ENCODE data around the gene CCDC32.

The CCDC32 gene

DNA sequence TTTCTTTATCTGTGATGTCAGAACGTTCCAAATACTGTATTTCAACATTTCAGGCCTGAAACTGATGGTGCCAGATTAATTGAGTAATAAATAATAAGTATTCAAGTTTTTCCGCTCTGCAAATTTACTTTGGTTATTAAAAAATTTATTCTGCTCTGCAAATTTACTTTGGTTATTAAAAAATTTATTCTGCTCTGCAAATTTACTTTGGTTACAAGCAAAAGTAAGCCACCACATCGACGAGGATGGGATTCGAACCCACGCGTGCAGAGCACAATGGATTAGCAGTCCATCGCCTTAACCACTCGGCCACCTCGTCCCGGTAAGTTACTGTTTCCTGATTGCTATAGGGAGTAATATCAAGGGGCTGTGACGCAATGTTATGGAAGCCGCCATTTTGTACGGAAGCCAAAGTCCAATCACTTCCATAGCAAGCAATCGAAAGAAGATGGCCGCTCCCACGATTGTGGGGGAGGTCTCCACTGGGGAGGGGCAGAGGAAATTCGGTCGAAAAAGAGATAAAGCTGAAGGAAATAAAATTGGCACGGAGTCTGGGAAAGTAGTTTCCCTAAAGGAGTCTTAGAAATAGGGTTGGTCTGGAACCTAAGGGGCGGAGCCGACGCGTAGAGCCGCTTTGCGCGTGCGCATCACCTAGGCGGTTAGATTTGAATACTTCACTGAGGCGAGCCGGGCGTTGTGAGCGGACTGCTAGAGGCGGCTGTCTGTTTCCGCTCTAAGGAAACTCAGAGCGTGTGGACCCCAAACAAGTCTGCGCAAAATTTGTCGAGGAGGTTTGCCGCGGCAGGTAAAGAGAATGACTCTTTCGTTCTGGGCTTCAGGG, 29.0 kb upstream of the CCDC32 start, which contains the start of gene KNL1:
TSS of gene KNL1 (plus strand) at position 662 of the 841 bp plus-strand sequence. CDS start 8,683 bp downstream, outside the sequence.
- DNase-seq (ENCODE audit: low read depth in 1 of 2, low spot score in 1 of 2) = peak; percentile 71 to 90
- peak within 1 kb of the TSS; percentile 73 for H3K4me3 ChIP-seq (replicated peaks; ENCODE audit: insufficient read depth, low read length)

GRCh38 chr15:40593165-40593564, 28.3 kb upstream of the CCDC32 start:
- TF ChIP-seq SPI1 (IDR thresholded peaks at IDR 0.05; ENCODE audit: borderline replicate concordance, low read depth) (no peak), GABPA (IDR thresholded peaks at IDR 0.05; ENCODE audit: low read depth) (no peak), POLR2AphosphoS5 (IDR thresholded peaks at IDR 0.05; ENCODE audit: low read depth) (no peak), CTCF (IDR thresholded peaks at IDR 0.05; ENCODE audit: insufficient read depth, low read length) (no peak)
- TF ChIP-seq, protein P1, sequence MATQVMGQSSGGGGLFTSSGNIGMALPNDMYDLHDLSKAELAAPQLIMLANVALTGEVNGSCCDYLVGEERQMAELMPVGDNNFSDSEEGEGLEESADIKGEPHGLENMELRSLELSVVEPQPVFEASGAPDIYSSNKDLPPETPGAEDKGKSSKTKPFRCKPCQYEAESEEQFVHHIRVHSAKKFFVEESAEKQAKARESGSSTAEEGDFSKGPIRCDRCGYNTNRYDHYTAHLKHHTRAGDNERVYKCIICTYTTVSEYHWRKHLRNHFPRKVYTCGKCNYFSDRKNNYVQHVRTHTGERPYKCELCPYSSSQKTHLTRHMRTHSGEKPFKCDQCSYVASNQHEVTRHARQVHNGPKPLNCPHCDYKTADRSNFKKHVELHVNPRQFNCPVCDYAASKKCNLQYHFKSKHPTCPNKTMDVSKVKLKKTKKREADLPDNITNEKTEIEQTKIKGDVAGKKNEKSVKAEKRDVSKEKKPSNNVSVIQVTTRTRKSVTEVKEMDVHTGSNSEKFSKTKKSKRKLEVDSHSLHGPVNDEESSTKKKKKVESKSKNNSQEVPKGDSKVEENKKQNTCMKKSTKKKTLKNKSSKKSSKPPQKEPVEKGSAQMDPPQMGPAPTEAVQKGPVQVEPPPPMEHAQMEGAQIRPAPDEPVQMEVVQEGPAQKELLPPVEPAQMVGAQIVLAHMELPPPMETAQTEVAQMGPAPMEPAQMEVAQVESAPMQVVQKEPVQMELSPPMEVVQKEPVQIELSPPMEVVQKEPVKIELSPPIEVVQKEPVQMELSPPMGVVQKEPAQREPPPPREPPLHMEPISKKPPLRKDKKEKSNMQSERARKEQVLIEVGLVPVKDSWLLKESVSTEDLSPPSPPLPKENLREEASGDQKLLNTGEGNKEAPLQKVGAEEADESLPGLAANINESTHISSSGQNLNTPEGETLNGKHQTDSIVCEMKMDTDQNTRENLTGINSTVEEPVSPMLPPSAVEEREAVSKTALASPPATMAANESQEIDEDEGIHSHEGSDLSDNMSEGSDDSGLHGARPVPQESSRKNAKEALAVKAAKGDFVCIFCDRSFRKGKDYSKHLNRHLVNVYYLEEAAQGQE (IDR thresholded peaks at IDR 0.05; ENCODE audit: insufficient replicate concordance, low read depth) = no peak
- Histone ChIP-seq H3K27ac (replicated peaks) (no peak overlapping the region; the same call in 1 of the 2 replicates), H3K4me3 (replicated peaks; ENCODE audit: insufficient read depth, low read length) (no peak overlapping the region), H3K27me3 (ENCODE audit: insufficient read depth, poor library complexity, severe bottlenecking) (no peaks in the 10 kb centered on the region)
- DNase-seq (ENCODE audit: low read depth in 1 of 2, low spot score in 1 of 2) = no peak

More for the DNA sequence above, 29.0 kb upstream of the CCDC32 start, which contains the start of gene KNL1:
- peak within 1 kb of the TSS; percentile 92 for H3K27ac ChIP-seq (replicated peaks)
- no peaks in the 10 kb centered on the region for H3K27me3 ChIP-seq (ENCODE audit: insufficient read depth, poor library complexity, severe bottlenecking)
- TF ChIP-seq, protein P1 (IDR thresholded peaks at IDR 0.05; ENCODE audit: insufficient replicate concordance, low read depth) = no peak
- TF ChIP-seq SPI1 (IDR thresholded peaks at IDR 0.05; ENCODE audit: borderline replicate concordance, low read depth) (peak; percentile 26; the same call in 1 of the 2 replicates), POLR2AphosphoS5 (IDR thresholded peaks at IDR 0.05; ENCODE audit: low read depth) (0 out of 2 replicates have a peak, but pooled peaks have one; percentile 35), GABPA (IDR thresholded peaks at IDR 0.05; ENCODE audit: low read depth) (0 out of 2 replicates have a peak, but pooled peaks have one; percentile 32), CTCF (IDR thresholded peaks at IDR 0.05; ENCODE audit: insufficient read depth, low read length) (no peak)

DNA sequence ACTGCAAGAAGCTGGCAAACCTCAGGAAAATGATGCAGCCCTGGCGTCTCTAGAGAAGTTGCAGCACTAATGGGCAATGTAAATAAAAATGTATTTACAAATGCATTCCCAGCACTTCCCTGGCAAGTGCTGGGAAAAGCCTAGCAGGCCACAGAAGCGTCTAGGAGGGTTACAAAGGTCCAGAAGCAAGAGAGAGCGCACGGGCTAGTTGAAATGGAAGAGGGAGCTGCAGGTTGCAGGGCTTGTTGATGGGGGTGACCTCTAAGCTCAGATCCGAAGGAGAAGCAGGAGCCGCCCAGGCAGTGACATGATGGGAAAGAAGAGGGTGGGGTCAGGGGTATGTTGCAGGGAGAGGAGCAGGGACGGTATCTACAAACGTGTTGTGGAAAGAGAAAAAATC, 26.5 kb upstream of the CCDC32 start:
- H3K4me3 ChIP-seq (replicated peaks; ENCODE audit: insufficient read depth, low read length) = no peak overlapping the region

More for the DNA sequence above, 26.5 kb upstream of the CCDC32 start:
- Histone ChIP-seq H3K27ac (replicated peaks) (no peak overlapping the region), H3K27me3 (ENCODE audit: insufficient read depth, poor library complexity, severe bottlenecking) (no peaks in the 10 kb centered on the region)
- TF ChIP-seq SPI1 (IDR thresholded peaks at IDR 0.05; ENCODE audit: borderline replicate concordance, low read depth) = no peak
- TF ChIP-seq CTCF (IDR thresholded peaks at IDR 0.05; ENCODE audit: insufficient read depth, low read length) = no peak
- TF ChIP-seq POLR2AphosphoS5 (IDR thresholded peaks at IDR 0.05; ENCODE audit: low read depth) = no peak
- TF ChIP-seq, protein P1 (IDR thresholded peaks at IDR 0.05; ENCODE audit: insufficient replicate concordance, low read depth) = no peak
- TF ChIP-seq GABPA (IDR thresholded peaks at IDR 0.05; ENCODE audit: low read depth) = no peak
- DNase-seq (ENCODE audit: low read depth in 1 of 2, low spot score in 1 of 2) = no peak

All from HL-60 (cell line).